Parathyroid adenoma (tissue), 2 donors: Measurements from ENCODE around the gene ARFGAP1.

Source experiments
- H2AFZ ChIP-seq: fragments of 300-600 bp; sonication (generic); one replicate; pipeline ENCODE4 v1.7.0; 2017; ENCODE audit warnings: antibody characterized with exemption, mild to moderate bottlenecking
- H3K27ac ChIP-seq: fragments of 300-600 bp; sonication (generic); one replicate; pipeline ENCODE4 v1.7.0; 2017
- H3K27me3 ChIP-seq: fragments of 300-600 bp; sonication (generic); one replicate; pipeline ENCODE4 v1.7.0; 2017; ENCODE audit warnings: low read length; ENCODE audit not compliant: control insufficient read depth, insufficient read depth
- H3K36me3 ChIP-seq: fragments of 300-600 bp; sonication (generic); one replicate; pipeline ENCODE4 v1.7.0; 2017; ENCODE audit warnings: low read length; ENCODE audit not compliant: control insufficient read depth, insufficient read depth
- H3K4me1 ChIP-seq: fragments of 300-600 bp; sonication (generic); one replicate; pipeline ENCODE4 v1.7.0; 2017; ENCODE audit warnings: control low read depth
- H3K4me2 ChIP-seq: fragments of 300-600 bp; sonication (generic); one replicate; pipeline ENCODE4 v1.7.0; 2017; ENCODE audit warnings: low read length
- H3K4me3 ChIP-seq: fragments of 300-600 bp; sonication (generic); one replicate; pipeline ENCODE4 v1.7.0; 2017; ENCODE audit warnings: low read depth, low read length
- H3K79me2 ChIP-seq: fragments of 300-600 bp; sonication (generic); one replicate; pipeline ENCODE4 v1.7.0; 2017; ENCODE audit warnings: control low read depth
- H3K9ac ChIP-seq: fragments of 300-600 bp; sonication (generic); one replicate; pipeline ENCODE4 v1.7.0; 2017; ENCODE audit warnings: mild to moderate bottlenecking
- H3K9me3 ChIP-seq: fragments of 300-600 bp; sonication (generic); one replicate; pipeline ENCODE4 v1.7.0; 2017; ENCODE audit warnings: low read length; ENCODE audit not compliant: control insufficient read depth
- TF ChIP-seq, protein P1 (sequence below): fragments of 300-600 bp; sonication (generic); IDR thresholded peaks from one replicate; pipeline ENCODE4 v1.7.0; 2017; ENCODE audit warnings: antibody characterized with exemption, mild to moderate bottlenecking
- donor health status: primary hyperparathyroidism.

ARFGAP1 gene

GRCh38 chr20:63290677-63291472 lies 18.3 kb downstream of the ARFGAP1 start:
- Histone ChIP-seq H3K4me1 (no peaks in the 10 kb centered on the region), H3K79me2 (no peaks in the 10 kb centered on the region), H3K27me3 (no peaks in the 10 kb centered on the region)

GRCh38 chr20:63291811-63292210 lies 19.2 kb downstream of the ARFGAP1 start:
- no peak overlapping the region for H3K4me3 ChIP-seq
- H3K9ac ChIP-seq, result no peak overlapping the region
- H3K27me3 ChIP-seq, result no peaks in the 10 kb centered on the region
- H3K79me2 ChIP-seq, result no peaks in the 10 kb centered on the region
- no peak overlapping the region for H2AFZ ChIP-seq
- TF ChIP-seq, protein P1, sequence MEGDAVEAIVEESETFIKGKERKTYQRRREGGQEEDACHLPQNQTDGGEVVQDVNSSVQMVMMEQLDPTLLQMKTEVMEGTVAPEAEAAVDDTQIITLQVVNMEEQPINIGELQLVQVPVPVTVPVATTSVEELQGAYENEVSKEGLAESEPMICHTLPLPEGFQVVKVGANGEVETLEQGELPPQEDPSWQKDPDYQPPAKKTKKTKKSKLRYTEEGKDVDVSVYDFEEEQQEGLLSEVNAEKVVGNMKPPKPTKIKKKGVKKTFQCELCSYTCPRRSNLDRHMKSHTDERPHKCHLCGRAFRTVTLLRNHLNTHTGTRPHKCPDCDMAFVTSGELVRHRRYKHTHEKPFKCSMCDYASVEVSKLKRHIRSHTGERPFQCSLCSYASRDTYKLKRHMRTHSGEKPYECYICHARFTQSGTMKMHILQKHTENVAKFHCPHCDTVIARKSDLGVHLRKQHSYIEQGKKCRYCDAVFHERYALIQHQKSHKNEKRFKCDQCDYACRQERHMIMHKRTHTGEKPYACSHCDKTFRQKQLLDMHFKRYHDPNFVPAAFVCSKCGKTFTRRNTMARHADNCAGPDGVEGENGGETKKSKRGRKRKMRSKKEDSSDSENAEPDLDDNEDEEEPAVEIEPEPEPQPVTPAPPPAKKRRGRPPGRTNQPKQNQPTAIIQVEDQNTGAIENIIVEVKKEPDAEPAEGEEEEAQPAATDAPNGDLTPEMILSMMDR, result no peak
- no peaks in the 10 kb centered on the region for H3K4me1 ChIP-seq
- H3K4me2 ChIP-seq, result no peak overlapping the region
- no peak overlapping the region for H3K27ac ChIP-seq
- H3K36me3 ChIP-seq, result no peaks in the 10 kb centered on the region
- H3K9me3 ChIP-seq, result no peaks in the 10 kb centered on the region

More at GRCh38 chr20:63290677-63291472, 18.3 kb downstream of the ARFGAP1 start:
- Histone ChIP-seq H3K36me3 (no peaks in the 10 kb centered on the region), H3K9me3 (no peaks in the 10 kb centered on the region), H3K4me3 (no peak overlapping the region), H2AFZ (no peak overlapping the region), H3K9ac (no peak overlapping the region), H3K4me2 (no peak overlapping the region), H3K27ac (no peak overlapping the region)
- TF ChIP-seq, protein P1, result peak; percentile 75

GRCh38 chr20:63292292-63292701 lies 19.7 kb downstream of the ARFGAP1 start:
- H3K27ac ChIP-seq, result no peak overlapping the region
- no peaks in the 10 kb centered on the region for H3K9me3 ChIP-seq
- H3K27me3 ChIP-seq, result no peaks in the 10 kb centered on the region

DNA sequence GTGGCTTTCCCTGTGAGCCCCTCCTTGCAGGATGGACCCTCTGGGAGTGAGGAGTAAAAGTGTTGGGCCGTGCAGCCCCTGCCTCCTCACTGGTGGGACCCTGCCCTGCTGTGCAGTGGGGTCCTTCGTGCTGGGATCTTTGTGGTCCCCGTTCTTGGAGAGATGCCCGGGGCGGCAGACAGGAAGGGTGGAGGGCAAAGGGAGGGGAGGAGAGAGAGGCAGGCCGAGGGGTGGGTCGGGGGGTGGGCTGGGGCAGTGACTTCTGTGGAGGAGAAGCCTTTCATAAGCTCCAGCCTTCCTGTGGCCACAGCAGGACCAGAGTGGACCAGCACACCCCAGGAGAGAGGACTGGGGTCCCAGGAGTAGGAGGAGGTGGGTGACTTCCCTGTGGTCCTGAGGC lies 20.3 kb downstream of the ARFGAP1 start, which contains the start of gene COL20A1:
TSS of gene COL20A1 (plus strand) at position 283 of the 400 bp plus-strand sequence. CDS start 1,922 bp downstream, outside the sequence.
- Histone ChIP-seq H2AFZ (no peak within 1 kb of the TSS), H3K27ac (no peak within 1 kb of the TSS), H3K79me2 (no peaks in the 10 kb centered on the region), H3K4me2 (no peak within 1 kb of the TSS), H3K4me3 (no peak within 1 kb of the TSS), H3K36me3 (no peaks in the 10 kb centered on the region), H3K9ac (no peak within 1 kb of the TSS), H3K9me3 (no peaks in the 10 kb centered on the region), H3K4me1 (no peaks in the 10 kb centered on the region), H3K27me3 (no peaks in the 10 kb centered on the region)
- TF ChIP-seq, protein P1, result no peak

More at GRCh38 chr20:63292292-63292701, 19.7 kb downstream of the ARFGAP1 start:
- Histone ChIP-seq H3K4me3 (no peak overlapping the region), H3K79me2 (no peaks in the 10 kb centered on the region), H3K4me1 (no peaks in the 10 kb centered on the region), H2AFZ (no peak overlapping the region), H3K36me3 (no peaks in the 10 kb centered on the region), H3K9ac (no peak overlapping the region), H3K4me2 (no peak overlapping the region)
- TF ChIP-seq, protein P1, result no peak
